GM19043 (cell line): ENCODE measurements around the gene SLC7A1.

Source experiments
- ATAC-seq: cut with Tn5 transposase; IDR thresholded peaks from one replicate; pipeline ENCODE4 v1.9.1; 2021; ENCODE audit warnings: low read depth; ENCODE audit not compliant: unreplicated experiment

SLC7A1 gene

GRCh38 chr13:29583073-29583785, 12.3 kb downstream of the SLC7A1 start:
- no peak for ATAC-seq

GRCh38 chr13:29582171-29582570, 13.3 kb downstream of the SLC7A1 start:
- no peak for ATAC-seq

- no peak for ATAC-seq
These were observed 13.8 kb downstream of the SLC7A1 start for GRCh38 chr13:29581666-29582065.

GRCh38 chr13:29579094-29579493, 16.4 kb downstream of the SLC7A1 start:
- no peak for ATAC-seq

GRCh38 chr13:29578300-29579085, 17.0 kb downstream of the SLC7A1 start:
- ATAC-seq: no peak

GRCh38 chr13:29577136-29578051, 18.1 kb downstream of the SLC7A1 start:
- ATAC-seq: no peak

- no peak for ATAC-seq
These were observed 18.9 kb downstream of the SLC7A1 start for GRCh38 chr13:29576581-29576980.

- ATAC-seq: no peak
These were observed 20.4 kb downstream of the SLC7A1 start for GRCh38 chr13:29575098-29575497.

- ATAC-seq: peak; percentile 63
These were observed 22.3 kb downstream of the SLC7A1 start for GRCh38 chr13:29573190-29573589.

- no peak for ATAC-seq
These were observed 22.9 kb downstream of the SLC7A1 start for GRCh38 chr13:29572575-29572974.

- ATAC-seq: no peak
These were observed 23.5 kb downstream of the SLC7A1 start for GRCh38 chr13:29571876-29572570.

GRCh38 chr13:29570051-29570654, 25.3 kb downstream of the SLC7A1 start:
- no peak for ATAC-seq

- no peak for ATAC-seq
These were observed 26.0 kb downstream of the SLC7A1 start for GRCh38 chr13:29569253-29570050.

- no peak for ATAC-seq
These were observed 26.8 kb downstream of the SLC7A1 start for GRCh38 chr13:29568731-29569130.

GRCh38 chr13:29567411-29567810, 28.1 kb downstream of the SLC7A1 start:
- no peak for ATAC-seq

GRCh38 chr13:29566206-29566605, 29.3 kb downstream of the SLC7A1 start:
- no peak for ATAC-seq

- no peak for ATAC-seq
These were observed 30.7 kb downstream of the SLC7A1 start for GRCh38 chr13:29564818-29565217.

- ATAC-seq: no peak
These were observed 31.1 kb downstream of the SLC7A1 start for GRCh38 chr13:29564373-29564772.

- ATAC-seq: no peak
These were observed 31.5 kb downstream of the SLC7A1 start for GRCh38 chr13:29563941-29564340.
